Calu3 (cell line): Measurements from ENCODE around the gene FBRS. TPM values are rescaled to one million over a fixed set of nuclear protein-coding genes. Genes with fewer than 3 reads are reported as not detected.

Source experiments
- BruUV-seq: library from RNA; stranded (reverse); fragments of 400-500 nt; replicated peaks from 2 replicates; lab custom pipeline; 2021; lab: Mats Ljungman, UMichigan
- CTCF ChIA-PET: fragments of 300-600 bp; sonication (Branson Sonifier 250); formaldehyde crosslinking; loops from one replicate; lab custom pipeline; 2022; ENCODE audit warnings: antibody characterized with exemption; lab: Charles Lee
- DNase-seq: peaks from one replicate; pipeline ENCODE4 v3.0.0; 2022
- H3K27ac Mint-ChIP-seq: one replicate; pipeline ENCODE4 v1.8.0; 2022; ENCODE audit warnings: mixed read lengths; ENCODE audit not compliant: unreplicated experiment
- H3K27me3 Mint-ChIP-seq: one replicate; pipeline ENCODE4 v1.8.0; 2022; ENCODE audit warnings: mixed read lengths; ENCODE audit not compliant: unreplicated experiment
- H3K36me3 Mint-ChIP-seq: one replicate; pipeline ENCODE4 v1.8.0; 2022; ENCODE audit warnings: mild to moderate bottlenecking, moderate library complexity, mixed read lengths; ENCODE audit not compliant: insufficient read depth, unreplicated experiment
- H3K4me1 Mint-ChIP-seq: one replicate; pipeline ENCODE4 v1.8.0; 2022; ENCODE audit warnings: mild to moderate bottlenecking, low read depth, mixed read lengths; ENCODE audit not compliant: unreplicated experiment
- H3K4me3 Mint-ChIP-seq: one replicate; pipeline ENCODE4 v1.8.0; 2022; ENCODE audit warnings: mild to moderate bottlenecking, low read depth, moderate library complexity, mixed read lengths; ENCODE audit not compliant: unreplicated experiment
- H3K9me3 Mint-ChIP-seq: one replicate; pipeline ENCODE4 v1.8.0; 2022; ENCODE audit warnings: low read depth, mixed read lengths; ENCODE audit not compliant: unreplicated experiment
- CTCF ChIP-seq: fragments of 200-600 bp; IDR thresholded peaks from one replicate; pipeline ENCODE4 v1.8.0; 2022; ENCODE audit warnings: antibody characterized with exemption; ENCODE audit not compliant: unreplicated experiment
- intact Hi-C: fragments of 100-400 bp; cut with micrococcal nuclease; formaldehyde crosslinking; loops from one replicate; pipeline ENCODE4 v1.10.0; 2022; ENCODE audit not compliant: unreplicated experiment
- total RNA-seq: library from RNA; stranded (reverse); gene quantifications from 2 replicates; pipeline ENCODE4 v1.2.3, GENCODE V29; 2022

Gene FBRS
- total RNA-seq, 1 experiment from 2014 or later, result 113 TPM

- DNase-seq, result no peak
- Mint-ChIP-seq H3K27me3 (no peaks in the 10 kb centered on the region), H3K4me1 (no peaks in the 10 kb centered on the region), H3K27ac (no peak overlapping the region), H3K36me3 (peaks cover 47% of the 10 kb centered on the region), H3K4me3 (no peak overlapping the region), H3K9me3 (no peaks in the 10 kb centered on the region)
- TSS peak; percentile 52 for BruUV-seq
- TF ChIP-seq CTCF, result no peak
- intact Hi-C loops, result no loop called here
- CTCF ChIA-PET, result interaction anchor here (1.2 kb wide), 1 partner anchor 11 kb away, joined by 3 read pairs; no protein-coding TSS in a partner anchor
Measured at GRCh38 chr16:30669903-30670824, 11.9 kb downstream of the FBRS start.

DNA sequence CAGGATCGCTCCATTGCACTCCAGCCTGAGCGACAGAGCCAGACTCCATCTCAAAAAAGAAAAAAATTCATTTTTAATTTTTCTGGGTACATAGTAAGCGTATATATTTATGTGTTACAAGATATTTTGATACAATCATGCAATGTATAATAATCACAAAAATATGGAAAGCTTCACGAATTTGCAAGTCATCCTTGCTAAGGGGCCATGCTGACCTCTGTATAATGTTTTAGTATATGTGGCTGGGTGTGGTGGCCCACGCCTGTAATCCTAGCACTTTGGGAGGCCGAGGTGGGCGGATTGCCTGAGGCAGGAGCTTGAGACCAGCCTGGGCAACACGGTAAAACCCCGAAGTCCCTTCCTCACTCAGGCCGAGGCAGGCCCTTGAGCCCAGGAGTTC is 16.9 kb downstream of the FBRS start:
- no peak for TF ChIP-seq CTCF
- H3K4me3 Mint-ChIP-seq, result no peak overlapping the region
- H3K9me3 Mint-ChIP-seq, result no peaks in the 10 kb centered on the region
- no peak for DNase-seq
- H3K27ac Mint-ChIP-seq, result no peak overlapping the region
- no peaks in the 10 kb centered on the region for H3K4me1 Mint-ChIP-seq
- no peaks in the 10 kb centered on the region for H3K27me3 Mint-ChIP-seq
- BruUV-seq, result no TSS peak
- CTCF ChIA-PET, result no interaction called here
- intact Hi-C loops, result no loop called here
- peaks cover 10% of the 10 kb centered on the region for H3K36me3 Mint-ChIP-seq

GRCh38 chr16:30677931-30678585 is 19.8 kb downstream of the FBRS start:
- no peak overlapping the region for H3K4me3 Mint-ChIP-seq
- H3K4me1 Mint-ChIP-seq, result no peaks in the 10 kb centered on the region
- BruUV-seq, result no TSS peak
- H3K27me3 Mint-ChIP-seq, result no peaks in the 10 kb centered on the region
- H3K27ac Mint-ChIP-seq, result no peak overlapping the region
- H3K36me3 Mint-ChIP-seq, result no peaks in the 10 kb centered on the region
- intact Hi-C loops, result loop anchor here (2.0 kb wide), 1 partner anchor 19 kb away; the partner anchor contains the start of gene FBRS
- no peak for TF ChIP-seq CTCF
- no peaks in the 10 kb centered on the region for H3K9me3 Mint-ChIP-seq
- DNase-seq, result no peak
- CTCF ChIA-PET, result no interaction called here

GRCh38 chr16:30678586-30678970 is 20.3 kb downstream of the FBRS start:
- intact Hi-C loops, result loop anchor here (2.0 kb wide), 1 partner anchor 20 kb away; the partner anchor contains the start of gene FBRS
- Mint-ChIP-seq H3K4me1 (no peaks in the 10 kb centered on the region), H3K27me3 (no peaks in the 10 kb centered on the region), H3K27ac (no peak overlapping the region), H3K4me3 (no peak overlapping the region), H3K9me3 (no peaks in the 10 kb centered on the region), H3K36me3 (no peaks in the 10 kb centered on the region)
- CTCF ChIA-PET, result no interaction called here
- BruUV-seq, result no TSS peak
- no peak for TF ChIP-seq CTCF
- DNase-seq, result no peak
